H1 (cell line): Measurements from ENCODE around the gene TSHZ2. TPM values are rescaled to one million over a fixed set of nuclear protein-coding genes. Genes with fewer than 3 reads are reported as not detected.

Source experiments
- ATF3 ChIP-seq: IDR thresholded peaks from 2 replicates; pipeline ENCODE4 v1.6.1; 2011; ENCODE audit warnings: low read depth, mild to moderate bottlenecking, low read length; ENCODE audit not compliant: insufficient read depth
- BACH1 ChIP-seq: IDR thresholded peaks from 2 replicates; pipeline ENCODE4 v1.6.1; 2012; ENCODE audit warnings: low read length, improper control_type of control experiment
- CTCF ChIP-seq, 3 experiments: IDR thresholded peaks; 1 replicate in 2 of 3; 2 replicates in 1 of 3; pipeline versions ENCODE4 v1.5.1 to v1.6.1; 2011; ENCODE audit warnings: low read length in 3 of 3, mild to moderate bottlenecking in 3 of 3, inconsistent platforms in 2 of 3, low read depth in 1 of 3, moderate library complexity in 1 of 3; ENCODE audit not compliant: insufficient read depth in 1 of 3; ENCODE audit errors: control extremely low read depth in 1 of 3
- E2F6 ChIP-seq: IDR thresholded peaks from 2 replicates; pipeline ENCODE4 v1.6.1; 2012; ENCODE audit warnings: inconsistent platforms
- EZH2 ChIP-seq: fragments of 200-600 bp; sonication (generic); IDR thresholded peaks from 2 replicates; pipeline ENCODE4 v1.7.1; 2012; ENCODE audit warnings: low read depth, mild to moderate bottlenecking, moderate library complexity, low read length, inconsistent platforms; ENCODE audit not compliant: severe bottlenecking
- GABPA ChIP-seq: IDR thresholded peaks from 2 replicates; pipeline ENCODE4 v1.6.1; 2011; ENCODE audit warnings: mild to moderate bottlenecking, low read length, moderate library complexity, borderline replicate concordance; ENCODE audit not compliant: insufficient read depth
- HDAC2 ChIP-seq, 2 experiments: fragments of 300-600 bp in 1 of 2; sonication (generic) in 1 of 2; IDR thresholded peaks; 2 replicates each; pipeline ENCODE4 v1.6.1; 2011 to 2012; ENCODE audit warnings: low read depth in 2 of 2, low read length in 2 of 2, mild to moderate bottlenecking in 2 of 2, moderate library complexity in 2 of 2, borderline replicate concordance in 1 of 2, inconsistent platforms in 1 of 2
- KDM1A ChIP-seq: fragments of 200-600, 300-600 bp; sonication (generic); IDR thresholded peaks from 2 replicates; pipeline ENCODE4 v1.7.1; 2016; ENCODE audit warnings: mild to moderate bottlenecking, low read length, borderline replicate concordance
- MAFK ChIP-seq: IDR thresholded peaks from 2 replicates; pipeline ENCODE4 v1.6.1; 2012; ENCODE audit warnings: low read depth, mild to moderate bottlenecking, improper control_type of control experiment, low read length
- SAP30 ChIP-seq: fragments of 300-600 bp; sonication (generic); IDR thresholded peaks from 2 replicates; pipeline ENCODE4 v1.7.1; 2012; ENCODE audit warnings: low read length, moderate library complexity, mild to moderate bottlenecking, inconsistent platforms; ENCODE audit not compliant: insufficient read depth, insufficient replicate concordance
- SRF ChIP-seq: IDR thresholded peaks from 2 replicates; pipeline ENCODE4 v1.6.1; 2011; ENCODE audit warnings: mild to moderate bottlenecking, low read depth, low read length, moderate library complexity
- USF2 ChIP-seq: IDR thresholded peaks from 2 replicates; pipeline ENCODE4 v1.6.1; 2011; ENCODE audit warnings: low read length, improper control_type of control experiment
- YY1 ChIP-seq: IDR thresholded peaks from 2 replicates; pipeline ENCODE4 v1.6.1; 2011; ENCODE audit warnings: low read depth, mild to moderate bottlenecking, low read length
- polyA plus RNA-seq, 7 experiments: library from polyadenylated mRNA; depleted of rRNA in 3 of 7; stranded (reverse) in 5 of 7; unstranded in 2 of 7; fragments of >200 nt in 5 of 7; fragments of 200-250 nt in 2 of 7; gene quantifications; 1 replicate in 5 of 7; 2 replicates in 1 of 7; 4 replicates in 1 of 7; pipeline versions ENCODE4 v1.2.1 to v1.2.3, GENCODE V29; 2011 to 2013; ENCODE audit warnings: missing spikeins in 2 of 7, mixed read lengths in 2 of 7
- total RNA-seq: library from RNA; stranded (reverse); fragmentation: NEBNext Ultra II Directional; extraction: Animal tissue kit (Norgen Biotek cat#: 25700); gene quantifications from 2 replicates; pipeline ENCODE4 v1.2.1, GENCODE V29; 2021

Gene TSHZ2
- total and polyA plus RNA-seq, 2 of the 8 experiments (the other 6 are each of a cell fraction or from before 2014, with no cell fraction given): 0.14 to 0.30 TPM

GRCh38 chr20:53413186-53413631 lies 441.1 kb downstream of the TSHZ2 start (continued):
- TF ChIP-seq EZH2 (no peak), GABPA (no peak), YY1 (0 out of 2 replicates have a peak, but pooled peaks have one; percentile 47), USF2 (peak; percentile 75), KDM1A (peak; percentile 76; the same call in 1 of the 2 replicates), BACH1 (0 out of 2 replicates have a peak, but pooled peaks have one; percentile 29), CTCF (IDR thresholded peaks at IDR 0.05; ENCODE audit: control extremely low read depth in 1 of 3, insufficient read depth in 1 of 3, low read depth in 1 of 3, low read length in 3 of 3) (peak; percentile 69 to 98 (median 95)), ATF3 (0 out of 2 replicates have a peak, but pooled peaks have one; percentile 42), SRF (no peak), E2F6 (peak; percentile 54; the same call in 1 of the 2 replicates), SAP30 (no peak), MAFK (no peak), HDAC2 (IDR thresholded peaks at IDR 0.05; ENCODE audit: borderline replicate concordance in 1 of 2, low read depth in 2 of 2, low read length in 2 of 2) (peak; percentile 2 to 59; a peak in 1 of 4 replicates)
